Measurements from ENCODE around the gene SMIM17.

Gene SMIM17

DNA sequence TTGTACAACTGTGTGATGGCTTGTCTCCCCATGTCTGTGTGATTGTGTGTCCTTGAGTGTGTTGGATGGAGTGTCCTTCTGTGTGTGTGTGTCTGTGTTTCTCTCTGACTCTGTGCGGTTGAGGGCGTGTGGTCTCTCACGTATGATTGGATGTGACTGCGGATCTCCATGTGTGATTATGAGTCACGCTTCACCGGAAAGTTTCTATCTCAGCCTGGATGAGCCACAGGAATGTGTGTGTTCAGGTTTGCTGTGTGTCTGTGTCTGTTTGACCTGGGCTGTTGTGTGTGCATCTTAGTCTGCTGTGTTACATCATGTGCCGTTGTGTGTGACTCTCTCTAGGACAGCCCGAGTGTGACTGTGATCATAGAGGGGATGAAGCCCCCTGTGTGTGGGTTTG, 44.1 kb downstream of the SMIM17 start:
- Histone ChIP-seq H3K4me3 (ENCODE audit: low read depth, low read length) (no peak overlapping the region), H3K9me3 (ENCODE audit: control insufficient read depth, insufficient read depth, low read length) (peaks cover 28% of the 10 kb centered on the region), H3K36me3 (ENCODE audit: control insufficient read depth, insufficient read depth, low read length) (no peaks in the 10 kb centered on the region)

GRCh38 chr19:56689198-56689597, 46.2 kb downstream of the SMIM17 start:
- H3K36me3 ChIP-seq (ENCODE audit: control insufficient read depth, insufficient read depth, low read length): no peaks in the 10 kb centered on the region
- H3K4me1 ChIP-seq (ENCODE audit: control insufficient read depth, insufficient read depth, low read length): no peaks in the 10 kb centered on the region
- no peaks in the 10 kb centered on the region for H3K27me3 ChIP-seq (ENCODE audit: control insufficient read depth, insufficient read depth, low read length)
- no peak overlapping the region for H3K4me3 ChIP-seq (ENCODE audit: low read depth, low read length)
- H3K9me3 ChIP-seq (ENCODE audit: control insufficient read depth, insufficient read depth, low read length): peaks cover 39% of the 10 kb centered on the region
- H3K9ac ChIP-seq (ENCODE audit: low read depth, low read length): no peak overlapping the region

More for the DNA sequence above, 44.1 kb downstream of the SMIM17 start:
- Histone ChIP-seq H3K9ac (ENCODE audit: low read depth, low read length) (no peak overlapping the region), H3K4me1 (ENCODE audit: control insufficient read depth, insufficient read depth, low read length) (no peaks in the 10 kb centered on the region), H3K27me3 (ENCODE audit: control insufficient read depth, insufficient read depth, low read length) (no peaks in the 10 kb centered on the region)

DNA sequence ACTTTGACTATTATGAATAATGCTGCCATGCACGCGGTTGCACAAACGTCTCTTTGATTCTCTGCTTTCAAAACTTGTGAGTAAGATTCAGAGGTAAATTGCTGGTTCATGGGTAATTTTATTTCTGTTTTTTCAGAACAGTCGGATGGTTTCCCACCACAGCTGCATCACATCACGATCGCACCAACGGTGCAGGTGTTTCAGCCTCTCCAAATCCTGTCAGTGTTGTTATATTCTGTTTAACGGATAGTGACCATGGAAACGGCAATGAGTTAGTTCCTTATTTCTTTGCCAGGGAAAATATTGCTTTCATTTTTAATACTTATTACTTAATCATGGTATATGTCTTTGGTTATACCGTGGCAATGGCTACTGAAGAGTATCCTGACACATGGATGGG, 47.7 kb downstream of the SMIM17 start:
- Histone ChIP-seq H3K36me3 (ENCODE audit: control insufficient read depth, insufficient read depth, low read length) (no peaks in the 10 kb centered on the region), H3K4me3 (ENCODE audit: low read depth, low read length) (no peak overlapping the region), H3K4me1 (ENCODE audit: control insufficient read depth, insufficient read depth, low read length) (no peaks in the 10 kb centered on the region), H3K27me3 (ENCODE audit: control insufficient read depth, insufficient read depth, low read length) (no peaks in the 10 kb centered on the region), H3K9ac (ENCODE audit: low read depth, low read length) (no peak overlapping the region), H3K9me3 (ENCODE audit: control insufficient read depth, insufficient read depth, low read length) (peaks cover 39% of the 10 kb centered on the region)

- peaks cover 33% of the 10 kb centered on the region for H3K9me3 ChIP-seq (ENCODE audit: control insufficient read depth, insufficient read depth, low read length)
- no peak overlapping the region for H3K9ac ChIP-seq (ENCODE audit: low read depth, low read length)
- H3K36me3 ChIP-seq (ENCODE audit: control insufficient read depth, insufficient read depth, low read length): no peaks in the 10 kb centered on the region
- no peaks in the 10 kb centered on the region for H3K4me1 ChIP-seq (ENCODE audit: control insufficient read depth, insufficient read depth, low read length)
- no peak overlapping the region for H3K4me3 ChIP-seq (ENCODE audit: low read depth, low read length)
- H3K27me3 ChIP-seq (ENCODE audit: control insufficient read depth, insufficient read depth, low read length): no peaks in the 10 kb centered on the region
Observed at GRCh38 chr19:56692206-56692895, 49.4 kb downstream of the SMIM17 start.

DNA sequence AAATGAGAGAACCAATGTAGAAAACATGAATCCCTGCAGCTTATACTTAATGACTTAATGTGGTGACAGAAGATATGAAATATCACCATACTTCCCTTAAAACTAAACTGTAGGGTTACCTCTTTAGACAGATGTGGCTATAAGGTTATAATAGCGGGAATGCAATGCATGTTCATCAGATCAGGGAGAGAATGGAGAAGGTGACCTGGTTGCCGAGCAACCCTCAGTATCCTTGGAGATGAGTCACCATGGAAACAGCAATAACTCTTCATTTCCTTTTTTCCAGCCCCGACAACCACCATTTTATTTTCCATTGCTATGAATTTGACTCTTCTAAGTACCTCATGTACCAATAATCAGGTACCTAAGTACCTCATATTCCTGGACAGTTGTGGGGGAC, 56.6 kb downstream of the SMIM17 start:
- peaks cover 14% of the 10 kb centered on the region for H3K9me3 ChIP-seq (ENCODE audit: control insufficient read depth, insufficient read depth, low read length)
- H3K4me1 ChIP-seq (ENCODE audit: control insufficient read depth, insufficient read depth, low read length): no peaks in the 10 kb centered on the region
- H3K36me3 ChIP-seq (ENCODE audit: control insufficient read depth, insufficient read depth, low read length): no peaks in the 10 kb centered on the region
- no peak overlapping the region for H3K9ac ChIP-seq (ENCODE audit: low read depth, low read length)
- H3K4me3 ChIP-seq (ENCODE audit: low read depth, low read length): no peak overlapping the region
- H3K27me3 ChIP-seq (ENCODE audit: control insufficient read depth, insufficient read depth, low read length): no peaks in the 10 kb centered on the region

DNA sequence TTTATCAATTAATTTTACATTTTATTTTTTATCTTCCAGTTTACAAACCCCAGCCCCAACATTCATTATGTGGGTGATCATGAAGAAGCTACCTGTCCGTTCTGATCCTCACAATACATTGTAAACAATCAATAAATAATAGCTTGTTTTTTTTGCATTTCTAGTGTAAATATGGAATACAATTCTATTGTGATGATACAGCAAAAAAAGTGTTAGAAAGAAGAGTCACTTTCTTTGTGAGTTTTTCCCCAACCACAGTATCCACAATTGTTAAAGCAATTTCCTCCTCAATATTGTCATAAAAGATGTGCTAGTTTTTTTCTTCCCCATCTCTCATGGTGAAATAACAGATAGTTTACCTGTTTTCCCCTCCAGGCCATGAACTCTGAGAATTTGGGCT, 58.9 kb downstream of the SMIM17 start:
- Histone ChIP-seq H3K36me3 (ENCODE audit: control insufficient read depth, insufficient read depth, low read length) (no peaks in the 10 kb centered on the region), H3K9ac (ENCODE audit: low read depth, low read length) (no peak overlapping the region), H3K9me3 (ENCODE audit: control insufficient read depth, insufficient read depth, low read length) (peaks cover 8% of the 10 kb centered on the region), H3K4me1 (ENCODE audit: control insufficient read depth, insufficient read depth, low read length) (no peaks in the 10 kb centered on the region), H3K27me3 (ENCODE audit: control insufficient read depth, insufficient read depth, low read length) (no peaks in the 10 kb centered on the region), H3K4me3 (ENCODE audit: low read depth, low read length) (no peak overlapping the region)

DNA sequence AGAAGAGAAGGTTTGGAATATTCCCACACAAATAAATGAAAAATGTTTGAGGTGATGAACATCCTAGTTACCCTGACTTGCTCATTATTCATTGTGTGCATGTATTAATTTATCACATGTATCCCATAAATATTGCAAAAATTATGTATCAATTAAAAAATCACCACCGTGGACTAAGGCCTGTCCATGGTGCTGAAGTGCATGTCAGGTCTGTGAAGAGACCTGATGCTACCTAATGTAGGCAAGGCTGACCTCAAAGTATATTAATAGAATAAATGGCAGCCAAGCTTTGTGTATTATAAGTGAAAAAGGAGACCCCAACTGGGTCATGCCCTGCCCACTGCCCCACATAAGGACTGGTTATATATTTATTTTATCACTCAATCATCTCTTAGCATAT, 63.0 kb downstream of the SMIM17 start:
- H3K36me3 ChIP-seq (ENCODE audit: control insufficient read depth, insufficient read depth, low read length): no peaks in the 10 kb centered on the region
- no peak overlapping the region for H3K9ac ChIP-seq (ENCODE audit: low read depth, low read length)
- peaks cover 7% of the 10 kb centered on the region for H3K9me3 ChIP-seq (ENCODE audit: control insufficient read depth, insufficient read depth, low read length)
- no peaks in the 10 kb centered on the region for H3K4me1 ChIP-seq (ENCODE audit: control insufficient read depth, insufficient read depth, low read length)
- H3K27me3 ChIP-seq (ENCODE audit: control insufficient read depth, insufficient read depth, low read length): no peaks in the 10 kb centered on the region
- no peak overlapping the region for H3K4me3 ChIP-seq (ENCODE audit: low read depth, low read length)
